Upper lobe of left lung (tissue), 6 donors: ENCODE data around the gene WNK2. TPM values are rescaled to one million over a fixed set of nuclear protein-coding genes. Genes with fewer than 3 reads are reported as not detected.

Experiments used
- ATAC-seq, 2 donors: fragments of 200-7000 bp; cut with Tn5 transposase; one replicate each; pipeline ENCODE4 v1.9.1; 2022; ENCODE audit warnings: mild to moderate bottlenecking in 2 of 2, moderate library complexity in 2 of 2; ENCODE audit not compliant: low FRiP score in 2 of 2
- DNase-seq, 2 donors: peaks; one replicate each; pipeline ENCODE4 v3.0.0-alpha.2; 2019 to 2020
- H3K27ac ChIP-seq, 4 donors: fragments of 200-600 bp; sonication (generic); one replicate each; pipeline ENCODE4 v1.5.1; 2016 to 2019
- H3K27me3 ChIP-seq, 4 donors: fragments of 200-600 bp; sonication (generic); one replicate each; pipeline ENCODE4 v1.5.1; 2017 to 2019
- H3K36me3 ChIP-seq, 4 donors: fragments of 200-600 bp; sonication (generic); one replicate each; pipeline ENCODE4 v1.5.1; 2016 to 2019
- H3K4me1 ChIP-seq, 4 donors: fragments of 200-600 bp; sonication (generic); one replicate each; pipeline ENCODE4 v1.5.1; 2018 to 2019
- H3K4me3 ChIP-seq, 4 donors: fragments of 200-600 bp; sonication (generic); one replicate each; pipeline ENCODE4 v1.5.1; 2017 to 2019; ENCODE audit warnings: mild to moderate bottlenecking in 2 of 4, moderate library complexity in 1 of 4
- H3K9me3 ChIP-seq, 4 donors: fragments of 200-600 bp; sonication (generic); one replicate each; pipeline ENCODE4 v1.5.1; 2018 to 2019
- EP300 ChIP-seq, 4 donors: sonication (generic); formaldehyde crosslinking; IDR thresholded peaks; one replicate each; pipeline ENCODE4 v1.5.1; 2017; ENCODE audit warnings: antibody characterized with exemption in 4 of 4, control low read depth in 2 of 4
- POLR2A ChIP-seq, 4 donors: fragments of 450-650 bp; IDR thresholded peaks; one replicate each; pipeline ENCODE4 v1.5.1; 2016 to 2017; ENCODE audit warnings: antibody characterized with exemption in 4 of 4, mild to moderate bottlenecking in 2 of 4
- POLR2AphosphoS5 ChIP-seq, 2 donors: sonication (generic); formaldehyde crosslinking; IDR thresholded peaks; one replicate each; pipeline ENCODE4 v1.5.1; 2017; ENCODE audit warnings: antibody characterized with exemption in 2 of 2
- WGBS, 2 donors: methylation state at CpG; one replicate each; pipeline ENCODE4 v1.1.5; 2017 to 2018; 5-methylcytosine and 5-hydroxymethylcytosine counted together
- total RNA-seq, 6 donors: library from RNA; depleted of rRNA in 4 of 6; stranded (reverse); fragments of >200 nt in 4 of 6; gene quantifications; one replicate each; pipeline versions ENCODE4 v1.1.0 to v1.2.1, GENCODE V29; 2016 to 2021
- TF ChIP-seq, protein P1 (sequence below), 6 experiments: fragments of 450-650 bp in 4 of 6; fragments of 200-600 bp in 2 of 6; sonication (generic) in 2 of 6; IDR thresholded peaks; one replicate each; pipeline ENCODE4 v1.5.1; 2016 to 2019; ENCODE audit warnings: antibody characterized with exemption in 6 of 6
- donor health status: DM: no; HTN: no; CAD: no; lungs with moderate emphysema.
- donor health status: DM: no; HTN: yes; CAD: no; lungs with severe emphysema.

WNK2 gene
- total RNA-seq, 6 donors from 2014 or later, result 1.1 to 11.5 (median 7.3) TPM

- DNase-seq, result peak in 1 of 2 donors; percentile 8
- ATAC-seq, result no peak
- no peaks in the 10 kb centered on the region for H3K36me3 ChIP-seq
- WGBS, 2 donors, result 92 to 93% methylated on average over 7 to 19 of the region's 22 CpGs
- H3K4me1 ChIP-seq, result no peaks in the 10 kb centered on the region
- no peak overlapping the region for H3K27ac ChIP-seq
- H3K27me3 ChIP-seq, result no peaks in the 10 kb centered on the region
- no peak for TF ChIP-seq POLR2AphosphoS5 (IDR thresholded peaks at IDR 0.05)
- TF ChIP-seq, protein P1, sequence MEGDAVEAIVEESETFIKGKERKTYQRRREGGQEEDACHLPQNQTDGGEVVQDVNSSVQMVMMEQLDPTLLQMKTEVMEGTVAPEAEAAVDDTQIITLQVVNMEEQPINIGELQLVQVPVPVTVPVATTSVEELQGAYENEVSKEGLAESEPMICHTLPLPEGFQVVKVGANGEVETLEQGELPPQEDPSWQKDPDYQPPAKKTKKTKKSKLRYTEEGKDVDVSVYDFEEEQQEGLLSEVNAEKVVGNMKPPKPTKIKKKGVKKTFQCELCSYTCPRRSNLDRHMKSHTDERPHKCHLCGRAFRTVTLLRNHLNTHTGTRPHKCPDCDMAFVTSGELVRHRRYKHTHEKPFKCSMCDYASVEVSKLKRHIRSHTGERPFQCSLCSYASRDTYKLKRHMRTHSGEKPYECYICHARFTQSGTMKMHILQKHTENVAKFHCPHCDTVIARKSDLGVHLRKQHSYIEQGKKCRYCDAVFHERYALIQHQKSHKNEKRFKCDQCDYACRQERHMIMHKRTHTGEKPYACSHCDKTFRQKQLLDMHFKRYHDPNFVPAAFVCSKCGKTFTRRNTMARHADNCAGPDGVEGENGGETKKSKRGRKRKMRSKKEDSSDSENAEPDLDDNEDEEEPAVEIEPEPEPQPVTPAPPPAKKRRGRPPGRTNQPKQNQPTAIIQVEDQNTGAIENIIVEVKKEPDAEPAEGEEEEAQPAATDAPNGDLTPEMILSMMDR (IDR thresholded peaks at IDR 0.05), result no peak
- TF ChIP-seq POLR2A (IDR thresholded peaks at IDR 0.05), result no peak
- TF ChIP-seq EP300 (IDR thresholded peaks at IDR 0.05), result no peak
- H3K4me3 ChIP-seq, result no peak overlapping the region
- no peaks in the 10 kb centered on the region for H3K9me3 ChIP-seq
Observed at GRCh38 chr9:93255994-93256877, 72.3 kb downstream of the WNK2 start.

DNA sequence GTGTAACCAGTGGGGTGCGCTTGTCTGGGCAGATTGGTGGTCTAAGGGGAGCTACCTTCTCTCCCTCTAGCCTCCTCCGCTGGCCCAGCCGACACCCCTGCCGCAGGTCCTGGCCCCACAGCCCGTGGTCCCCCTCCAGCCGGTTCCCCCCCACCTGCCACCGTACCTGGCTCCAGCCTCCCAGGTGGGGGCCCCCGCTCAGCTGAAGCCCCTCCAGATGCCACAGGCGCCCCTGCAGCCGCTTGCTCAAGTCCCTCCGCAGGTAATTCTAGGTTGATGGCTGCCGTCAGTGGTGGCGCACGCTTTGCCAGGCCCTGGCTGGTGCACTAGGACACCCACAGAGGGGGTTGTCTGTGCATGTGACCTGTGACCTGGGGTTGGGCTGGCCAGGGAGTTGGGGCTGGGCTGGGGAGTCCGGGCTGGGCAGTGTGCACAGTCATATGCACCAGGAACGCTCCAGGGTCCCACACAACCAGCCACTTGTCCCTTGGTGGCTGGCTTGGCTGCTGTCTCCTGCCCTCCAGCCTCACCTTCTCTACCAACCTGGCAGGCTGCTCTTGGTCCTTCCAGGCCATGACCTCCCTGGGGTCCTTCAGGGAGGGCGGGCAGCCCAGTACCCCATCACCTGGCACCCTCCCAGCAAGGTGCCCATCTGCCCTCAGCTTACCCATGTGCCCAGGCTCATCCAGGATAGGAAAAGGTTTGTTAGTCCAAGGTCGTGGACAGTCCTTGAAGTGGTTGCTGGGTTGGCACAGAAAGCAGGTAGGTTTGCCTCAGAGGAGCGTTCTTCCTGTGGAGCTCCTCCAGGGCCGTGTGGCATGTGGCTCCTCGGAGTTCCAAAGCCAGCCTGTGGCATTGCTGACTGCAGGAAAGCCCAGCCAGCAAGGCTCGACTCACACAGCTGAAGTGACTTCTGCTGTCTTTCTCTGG lies 73.2 kb downstream of the WNK2 start:
- H3K27ac ChIP-seq, result no peak overlapping the region
- H3K36me3 ChIP-seq, result no peaks in the 10 kb centered on the region
- H3K27me3 ChIP-seq, result no peaks in the 10 kb centered on the region
- no peaks in the 10 kb centered on the region for H3K9me3 ChIP-seq
- no peak for TF ChIP-seq EP300 (IDR thresholded peaks at IDR 0.05)
- TF ChIP-seq POLR2A (IDR thresholded peaks at IDR 0.05), result no peak
- TF ChIP-seq, protein P1 (IDR thresholded peaks at IDR 0.05), result no peak
- TF ChIP-seq POLR2AphosphoS5 (IDR thresholded peaks at IDR 0.05), result no peak
- no peak overlapping the region for H3K4me3 ChIP-seq
- WGBS, 2 donors, result 86 to 90% methylated on average over 11 to 22 of the region's 22 CpGs
- H3K4me1 ChIP-seq, result no peaks in the 10 kb centered on the region
- DNase-seq, result peak in 1 of 2 donors; percentile 18
- no peak for ATAC-seq

DNA sequence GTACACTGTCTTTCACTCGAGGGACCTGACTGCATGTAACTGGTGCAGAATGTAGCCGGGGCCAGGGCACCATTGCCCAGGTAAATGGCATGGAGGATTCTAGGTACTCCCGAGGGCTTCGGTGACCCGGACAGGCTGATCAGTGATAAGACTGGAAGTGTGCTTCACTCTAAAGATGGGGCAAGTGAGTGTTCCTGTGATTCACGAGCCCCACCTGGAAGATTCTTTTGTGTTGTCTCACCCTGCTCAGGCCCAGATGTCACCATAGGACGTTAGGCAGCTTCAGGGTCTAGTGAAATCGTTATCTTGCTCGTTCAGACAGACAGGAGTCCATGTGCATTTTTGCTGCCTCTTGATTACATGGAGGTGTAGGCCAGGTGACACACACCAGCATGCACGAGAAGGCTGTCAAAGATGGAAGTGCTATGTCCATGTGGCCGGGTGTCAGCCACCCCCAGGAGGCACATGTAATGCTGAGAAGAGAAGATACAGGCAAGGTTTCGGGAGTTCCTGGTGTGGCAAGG lies 73.9 kb downstream of the WNK2 start:
- Histone ChIP-seq H3K36me3 (no peaks in the 10 kb centered on the region), H3K4me3 (no peak overlapping the region), H3K9me3 (no peaks in the 10 kb centered on the region), H3K4me1 (no peaks in the 10 kb centered on the region), H3K27ac (no peak overlapping the region), H3K27me3 (no peaks in the 10 kb centered on the region)
- TF ChIP-seq, protein P1 (IDR thresholded peaks at IDR 0.05), result no peak
- TF ChIP-seq POLR2A (IDR thresholded peaks at IDR 0.05), result no peak
- TF ChIP-seq POLR2AphosphoS5 (IDR thresholded peaks at IDR 0.05), result no peak
- no peak for TF ChIP-seq EP300 (IDR thresholded peaks at IDR 0.05)
- ATAC-seq (no peak), DNase-seq (peak in 1 of 2 donors; percentile 7)
- WGBS, 2 donors, result 78 to 86% methylated on average over 7 to 12 of the region's 12 CpGs

DNA sequence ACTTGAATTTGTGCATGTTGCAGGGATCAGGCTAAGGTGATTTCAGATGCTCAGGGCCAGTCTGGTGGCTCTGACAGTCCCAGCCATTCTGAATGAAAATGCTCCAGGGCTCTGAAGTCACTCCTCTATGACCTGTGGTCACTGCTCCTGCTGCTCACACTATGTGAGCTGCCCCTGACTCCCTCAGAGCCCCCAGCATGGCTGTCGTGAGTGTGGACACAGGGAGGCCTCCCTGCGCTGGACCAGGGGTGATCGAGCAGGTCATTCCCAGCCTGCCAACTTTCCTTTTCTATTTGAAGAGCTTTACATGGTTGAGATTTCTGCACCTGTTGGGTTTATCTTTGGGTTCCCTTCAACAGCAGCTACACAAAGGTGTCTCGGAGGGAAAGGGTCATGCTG lies 74.5 kb downstream of the WNK2 start:
- Histone ChIP-seq H3K9me3 (no peaks in the 10 kb centered on the region), H3K4me3 (no peak overlapping the region), H3K4me1 (no peaks in the 10 kb centered on the region), H3K27ac (no peak overlapping the region), H3K36me3 (no peaks in the 10 kb centered on the region), H3K27me3 (no peaks in the 10 kb centered on the region)
- TF ChIP-seq POLR2AphosphoS5 (IDR thresholded peaks at IDR 0.05) (no peak), EP300 (IDR thresholded peaks at IDR 0.05) (no peak)
- TF ChIP-seq, protein P1 (IDR thresholded peaks at IDR 0.05), result no peak
- WGBS, 2 donors, result 90 to 96% methylated on average over 4 of the region's 4 CpGs
- DNase-seq, result peak in 1 of 2 donors; percentile 2
- ATAC-seq, result no peak
